ENCODE results near the gene RXRA.

Gene RXRA

GRCh38 chr9:134361426-134361825, 35.2 kb downstream of the RXRA start:
- H3K27ac ChIP-seq (replicated peaks), result no peak overlapping the region
- no peak overlapping the region for H3K4me3 ChIP-seq (replicated peaks; ENCODE audit: insufficient read depth, low read length)
- TF ChIP-seq REST (IDR thresholded peaks at IDR 0.05; ENCODE audit: insufficient replicate concordance, low read depth) (no peak), GABPA (IDR thresholded peaks at IDR 0.05; ENCODE audit: low read depth) (no peak), POLR2AphosphoS5 (IDR thresholded peaks at IDR 0.05; ENCODE audit: low read depth) (no peak)
- H3K27me3 ChIP-seq (ENCODE audit: insufficient read depth, poor library complexity, severe bottlenecking), result no peaks in the 10 kb centered on the region
- DNase-seq (ENCODE audit: low read depth in 1 of 2, low spot score in 1 of 2), result no peak

GRCh38 chr9:134361843-134362414, 35.7 kb downstream of the RXRA start:
- no peak for DNase-seq (ENCODE audit: low read depth in 1 of 2, low spot score in 1 of 2)
- Histone ChIP-seq H3K27me3 (ENCODE audit: insufficient read depth, poor library complexity, severe bottlenecking) (no peaks in the 10 kb centered on the region), H3K4me3 (replicated peaks; ENCODE audit: insufficient read depth, low read length) (no peak overlapping the region), H3K27ac (replicated peaks) (no peak overlapping the region)
- no peak for TF ChIP-seq POLR2AphosphoS5 (IDR thresholded peaks at IDR 0.05; ENCODE audit: low read depth)

- no peak for TF ChIP-seq POLR2AphosphoS5 (IDR thresholded peaks at IDR 0.05; ENCODE audit: low read depth)
- TF ChIP-seq SPI1 (IDR thresholded peaks at IDR 0.05; ENCODE audit: borderline replicate concordance, low read depth), result no peak
- no peak for TF ChIP-seq REST (IDR thresholded peaks at IDR 0.05; ENCODE audit: insufficient replicate concordance, low read depth)
- no peak for TF ChIP-seq GABPA (IDR thresholded peaks at IDR 0.05; ENCODE audit: low read depth)
- TF ChIP-seq CTCF (IDR thresholded peaks at IDR 0.05; ENCODE audit: insufficient read depth, low read length), result no peak
- Histone ChIP-seq H3K27me3 (ENCODE audit: insufficient read depth, poor library complexity, severe bottlenecking) (no peaks in the 10 kb centered on the region), H3K4me3 (replicated peaks; ENCODE audit: insufficient read depth, low read length) (no peak overlapping the region), H3K27ac (replicated peaks) (no peak overlapping the region)
- no peak for DNase-seq (ENCODE audit: low read depth in 1 of 2, low spot score in 1 of 2)
These were observed 37.2 kb downstream of the RXRA start for GRCh38 chr9:134363450-134363849.

GRCh38 chr9:134364391-134365114, 38.3 kb downstream of the RXRA start:
- peak overlapping the region; percentile 86 for H3K27ac ChIP-seq (replicated peaks)
- no peak overlapping the region for H3K4me3 ChIP-seq (replicated peaks; ENCODE audit: insufficient read depth, low read length)
- H3K27me3 ChIP-seq (ENCODE audit: insufficient read depth, poor library complexity, severe bottlenecking), result no peaks in the 10 kb centered on the region
- no peak for DNase-seq (ENCODE audit: low read depth in 1 of 2, low spot score in 1 of 2)
- TF ChIP-seq SPI1 (IDR thresholded peaks at IDR 0.05; ENCODE audit: borderline replicate concordance, low read depth) (no peak), POLR2AphosphoS5 (IDR thresholded peaks at IDR 0.05; ENCODE audit: low read depth) (no peak), CTCF (IDR thresholded peaks at IDR 0.05; ENCODE audit: insufficient read depth, low read length) (no peak), REST (IDR thresholded peaks at IDR 0.05; ENCODE audit: insufficient replicate concordance, low read depth) (no peak)
